OCI-LY3 (cell line): Measurements from ENCODE around the gene CNOT3.

Experiments
- EZH2phosphoT487 ChIP-seq: fragments of 200-600 bp; shearing (Covaris generic); IDR thresholded peaks from 2 replicates; pipeline ENCODE4 v1.6.1; 2018; ENCODE audit warnings: antibody characterized with exemption, mixed run types, low read depth
- TF ChIP-seq, protein P1 (sequence below): fragments of 200-600, 300-600 bp; sonication (generic); IDR thresholded peaks from 2 replicates; pipeline ENCODE4 v1.5.1; 2014; ENCODE audit warnings: antibody characterized with exemption, low read length, low read depth

DNA sequence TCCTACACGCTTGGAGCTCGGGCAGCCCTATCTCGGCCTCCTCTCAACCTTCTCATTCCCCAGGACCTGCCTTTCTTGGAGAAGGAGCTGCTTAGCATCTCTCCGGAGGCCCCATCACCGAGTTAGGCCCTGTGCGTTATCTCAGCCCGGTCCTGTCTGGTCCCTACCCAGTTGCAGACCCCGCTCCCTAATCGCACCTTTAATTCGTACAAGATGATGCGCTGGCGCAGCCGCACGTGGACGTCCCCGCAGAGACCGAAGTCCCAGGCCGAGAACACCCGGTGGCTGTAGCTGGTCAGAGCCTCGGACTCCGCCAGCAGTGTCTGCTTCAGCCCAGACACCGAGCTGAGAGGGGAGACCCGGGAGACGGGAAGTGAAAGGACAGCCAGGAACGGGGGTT is 27.7 kb downstream of the CNOT3 start:
- TF ChIP-seq, protein P1, sequence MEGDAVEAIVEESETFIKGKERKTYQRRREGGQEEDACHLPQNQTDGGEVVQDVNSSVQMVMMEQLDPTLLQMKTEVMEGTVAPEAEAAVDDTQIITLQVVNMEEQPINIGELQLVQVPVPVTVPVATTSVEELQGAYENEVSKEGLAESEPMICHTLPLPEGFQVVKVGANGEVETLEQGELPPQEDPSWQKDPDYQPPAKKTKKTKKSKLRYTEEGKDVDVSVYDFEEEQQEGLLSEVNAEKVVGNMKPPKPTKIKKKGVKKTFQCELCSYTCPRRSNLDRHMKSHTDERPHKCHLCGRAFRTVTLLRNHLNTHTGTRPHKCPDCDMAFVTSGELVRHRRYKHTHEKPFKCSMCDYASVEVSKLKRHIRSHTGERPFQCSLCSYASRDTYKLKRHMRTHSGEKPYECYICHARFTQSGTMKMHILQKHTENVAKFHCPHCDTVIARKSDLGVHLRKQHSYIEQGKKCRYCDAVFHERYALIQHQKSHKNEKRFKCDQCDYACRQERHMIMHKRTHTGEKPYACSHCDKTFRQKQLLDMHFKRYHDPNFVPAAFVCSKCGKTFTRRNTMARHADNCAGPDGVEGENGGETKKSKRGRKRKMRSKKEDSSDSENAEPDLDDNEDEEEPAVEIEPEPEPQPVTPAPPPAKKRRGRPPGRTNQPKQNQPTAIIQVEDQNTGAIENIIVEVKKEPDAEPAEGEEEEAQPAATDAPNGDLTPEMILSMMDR: no peak
- TF ChIP-seq EZH2phosphoT487: no peak
